Kidney epithelial cell (primary cell): ENCODE measurements around the gene PIBF1. TPM values are rescaled to one million over a fixed set of nuclear protein-coding genes. Genes with fewer than 3 reads are reported as not detected.

ENCODE experiments used
- DNase-seq: peaks from one replicate; pipeline ENCODE4 v3.0.0-alpha.2; 2010; ENCODE audit warnings: low read depth
- H3K27me3 ChIP-seq: 2 replicates; pipeline ENCODE4 v1.6.0; 2011; ENCODE audit warnings: low read length; ENCODE audit not compliant: control insufficient read depth, insufficient read depth
- H3K36me3 ChIP-seq: 2 replicates; pipeline ENCODE4 v1.5.1; 2011; ENCODE audit warnings: low read length; ENCODE audit not compliant: control insufficient read depth, insufficient read depth
- H3K4me3 ChIP-seq: 2 replicates; pipeline ENCODE4 v1.5.1; 2011; ENCODE audit warnings: low read depth, mild to moderate bottlenecking, control low read depth, low read length
- CTCF ChIP-seq: IDR thresholded peaks from 2 replicates; pipeline ENCODE4 v1.5.1; 2011; ENCODE audit warnings: mild to moderate bottlenecking, moderate library complexity, low read length, control low read depth, inconsistent platforms; ENCODE audit not compliant: insufficient read depth, poor library complexity, severe bottlenecking
- total RNA-seq: library from RNA; depleted of rRNA; stranded (reverse); fragments of >200 nt; gene quantifications from 2 replicates; pipeline ENCODE4 v1.2.3, GENCODE V29; 2015

The PIBF1 gene
- total RNA-seq, 1 donor from 2014 or later: 17.0 TPM

- Histone ChIP-seq H3K4me3 (no peak overlapping the region), H3K36me3 (no peaks in the 10 kb centered on the region), H3K27me3 (no peaks in the 10 kb centered on the region)
- TF ChIP-seq CTCF: no peak
- DNase-seq: no peak
Observed at GRCh38 chr13:73062468-73062867, 280.5 kb downstream of the PIBF1 start.

GRCh38 chr13:73063166-73063565, 281.2 kb downstream of the PIBF1 start:
- no peak for DNase-seq
- no peaks in the 10 kb centered on the region for H3K36me3 ChIP-seq
- H3K4me3 ChIP-seq: no peak overlapping the region
- H3K27me3 ChIP-seq: no peaks in the 10 kb centered on the region
- no peak for TF ChIP-seq CTCF

- no peak for DNase-seq
- no peaks in the 10 kb centered on the region for H3K36me3 ChIP-seq
- no peak overlapping the region for H3K4me3 ChIP-seq
- H3K27me3 ChIP-seq: no peaks in the 10 kb centered on the region
- TF ChIP-seq CTCF: no peak
Observed at GRCh38 chr13:73065036-73065435, 283.1 kb downstream of the PIBF1 start.

GRCh38 chr13:73065665-73066340, 283.9 kb downstream of the PIBF1 start:
- H3K36me3 ChIP-seq: no peaks in the 10 kb centered on the region
- no peak overlapping the region for H3K4me3 ChIP-seq
- no peak for TF ChIP-seq CTCF
- no peaks in the 10 kb centered on the region for H3K27me3 ChIP-seq
- no peak for DNase-seq

Other genes starting within 250 kb of the PIBF1 start
- 12.7 and 18.0 TPM in 2 replicates for gene MZT1, start 54.5 kb upstream of the PIBF1 start, total RNA-seq
- 4.4 and 12.3 TPM in 2 replicates for gene BORA, start 54.2 kb upstream of the PIBF1 start, total RNA-seq
- 37.0 and 39.4 TPM in 2 replicates for gene DIS3, start 233 bp upstream of the PIBF1 start, total RNA-seq